Parathyroid adenoma (tissue), 2 donors: Measurements from ENCODE around the gene SLC23A3.
"Not testable (repeated sequence)": the region's sequence is repeated elsewhere in the genome, so short reads cannot be mapped to it uniquely, and the experiment has no call there.

ENCODE experiments used
- H2AFZ ChIP-seq: fragments of 300-600 bp; sonication (generic); one replicate; pipeline ENCODE4 v1.7.0; 2017; ENCODE audit warnings: antibody characterized with exemption, mild to moderate bottlenecking
- H3K27ac ChIP-seq: fragments of 300-600 bp; sonication (generic); one replicate; pipeline ENCODE4 v1.7.0; 2017
- H3K27me3 ChIP-seq: fragments of 300-600 bp; sonication (generic); one replicate; pipeline ENCODE4 v1.7.0; 2017; ENCODE audit warnings: low read length; ENCODE audit not compliant: control insufficient read depth, insufficient read depth
- H3K36me3 ChIP-seq: fragments of 300-600 bp; sonication (generic); one replicate; pipeline ENCODE4 v1.7.0; 2017; ENCODE audit warnings: low read length; ENCODE audit not compliant: control insufficient read depth, insufficient read depth
- H3K4me1 ChIP-seq: fragments of 300-600 bp; sonication (generic); one replicate; pipeline ENCODE4 v1.7.0; 2017; ENCODE audit warnings: control low read depth
- H3K4me2 ChIP-seq: fragments of 300-600 bp; sonication (generic); one replicate; pipeline ENCODE4 v1.7.0; 2017; ENCODE audit warnings: low read length
- H3K4me3 ChIP-seq: fragments of 300-600 bp; sonication (generic); one replicate; pipeline ENCODE4 v1.7.0; 2017; ENCODE audit warnings: low read depth, low read length
- H3K79me2 ChIP-seq: fragments of 300-600 bp; sonication (generic); one replicate; pipeline ENCODE4 v1.7.0; 2017; ENCODE audit warnings: control low read depth
- H3K9ac ChIP-seq: fragments of 300-600 bp; sonication (generic); one replicate; pipeline ENCODE4 v1.7.0; 2017; ENCODE audit warnings: mild to moderate bottlenecking
- H3K9me3 ChIP-seq: fragments of 300-600 bp; sonication (generic); one replicate; pipeline ENCODE4 v1.7.0; 2017; ENCODE audit warnings: low read length; ENCODE audit not compliant: control insufficient read depth
- TF ChIP-seq, protein P1 (sequence below): fragments of 300-600 bp; sonication (generic); IDR thresholded peaks from one replicate; pipeline ENCODE4 v1.7.0; 2017; ENCODE audit warnings: antibody characterized with exemption, mild to moderate bottlenecking
- donor health status: primary hyperparathyroidism.

The SLC23A3 gene

DNA sequence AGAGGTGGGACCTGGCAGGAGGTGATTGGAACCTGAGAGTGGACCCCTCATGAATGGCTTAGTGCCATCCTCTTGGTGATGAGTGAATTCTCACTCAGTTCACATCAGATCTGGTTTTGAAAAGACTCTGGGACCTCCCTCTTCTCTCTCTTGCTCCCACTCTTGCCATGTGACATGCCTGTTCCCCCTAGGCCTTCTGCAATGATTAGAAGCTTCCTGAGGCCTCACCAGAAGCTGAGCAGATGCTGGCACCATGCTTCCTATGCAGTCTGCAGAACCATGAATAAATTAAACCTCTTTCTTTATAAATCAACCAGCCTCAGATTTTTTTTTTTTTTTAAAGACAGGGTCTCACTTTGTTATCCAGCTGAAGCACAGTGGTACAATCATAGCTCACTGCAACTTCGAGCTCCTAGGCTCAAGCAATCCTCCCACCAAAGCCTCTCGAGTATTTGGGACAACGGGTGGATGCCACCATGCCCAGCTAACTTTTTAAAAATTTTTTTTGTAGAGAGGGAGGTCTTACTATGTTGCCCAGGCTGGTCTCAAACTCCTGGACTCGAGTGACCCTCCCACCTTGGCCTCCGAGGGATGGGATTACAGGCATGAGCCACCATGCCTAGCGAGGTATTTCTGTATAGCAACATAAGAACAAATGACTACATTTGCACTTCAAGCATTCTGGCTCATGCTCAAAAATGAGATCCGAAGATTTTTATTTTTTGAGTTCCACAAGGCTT, 34.8 kb upstream of the SLC23A3 start:
- Histone ChIP-seq H3K27me3 (no peaks in the 10 kb centered on the region), H3K27ac (no peak overlapping the region), H3K4me3 (no peak overlapping the region), H3K36me3 (no peaks in the 10 kb centered on the region), H3K79me2 (no peaks in the 10 kb centered on the region), H3K4me1 (peaks cover 19% of the 10 kb centered on the region), H3K9ac (no peak overlapping the region), H3K4me2 (no peak overlapping the region), H2AFZ (no peak overlapping the region), H3K9me3 (no peaks in the 10 kb centered on the region)
- TF ChIP-seq, protein P1, sequence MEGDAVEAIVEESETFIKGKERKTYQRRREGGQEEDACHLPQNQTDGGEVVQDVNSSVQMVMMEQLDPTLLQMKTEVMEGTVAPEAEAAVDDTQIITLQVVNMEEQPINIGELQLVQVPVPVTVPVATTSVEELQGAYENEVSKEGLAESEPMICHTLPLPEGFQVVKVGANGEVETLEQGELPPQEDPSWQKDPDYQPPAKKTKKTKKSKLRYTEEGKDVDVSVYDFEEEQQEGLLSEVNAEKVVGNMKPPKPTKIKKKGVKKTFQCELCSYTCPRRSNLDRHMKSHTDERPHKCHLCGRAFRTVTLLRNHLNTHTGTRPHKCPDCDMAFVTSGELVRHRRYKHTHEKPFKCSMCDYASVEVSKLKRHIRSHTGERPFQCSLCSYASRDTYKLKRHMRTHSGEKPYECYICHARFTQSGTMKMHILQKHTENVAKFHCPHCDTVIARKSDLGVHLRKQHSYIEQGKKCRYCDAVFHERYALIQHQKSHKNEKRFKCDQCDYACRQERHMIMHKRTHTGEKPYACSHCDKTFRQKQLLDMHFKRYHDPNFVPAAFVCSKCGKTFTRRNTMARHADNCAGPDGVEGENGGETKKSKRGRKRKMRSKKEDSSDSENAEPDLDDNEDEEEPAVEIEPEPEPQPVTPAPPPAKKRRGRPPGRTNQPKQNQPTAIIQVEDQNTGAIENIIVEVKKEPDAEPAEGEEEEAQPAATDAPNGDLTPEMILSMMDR: no peak

DNA sequence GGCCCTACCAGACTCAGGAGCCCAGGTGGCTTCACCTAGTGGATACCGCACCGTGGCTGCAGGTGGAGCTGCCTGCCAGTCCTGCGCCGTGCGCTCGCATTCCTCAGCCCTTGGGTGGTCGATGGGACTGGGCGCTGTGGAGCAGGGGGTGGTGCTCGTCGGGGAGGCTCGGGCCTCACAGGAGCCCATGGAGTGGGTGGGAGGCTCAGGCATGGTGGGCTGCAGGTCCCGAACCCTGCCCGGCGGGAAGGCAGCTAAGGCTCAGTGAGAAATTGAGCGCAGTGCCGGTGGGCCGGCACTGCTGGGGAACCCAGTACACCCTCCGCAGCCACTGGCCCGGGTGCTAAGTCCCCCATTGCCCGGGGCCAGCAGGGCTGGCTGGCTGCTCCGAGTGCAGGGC, 31.5 kb upstream of the SLC23A3 start:
- H3K27ac ChIP-seq, H3K27me3 ChIP-seq: not testable (repeated sequence)

DNA sequence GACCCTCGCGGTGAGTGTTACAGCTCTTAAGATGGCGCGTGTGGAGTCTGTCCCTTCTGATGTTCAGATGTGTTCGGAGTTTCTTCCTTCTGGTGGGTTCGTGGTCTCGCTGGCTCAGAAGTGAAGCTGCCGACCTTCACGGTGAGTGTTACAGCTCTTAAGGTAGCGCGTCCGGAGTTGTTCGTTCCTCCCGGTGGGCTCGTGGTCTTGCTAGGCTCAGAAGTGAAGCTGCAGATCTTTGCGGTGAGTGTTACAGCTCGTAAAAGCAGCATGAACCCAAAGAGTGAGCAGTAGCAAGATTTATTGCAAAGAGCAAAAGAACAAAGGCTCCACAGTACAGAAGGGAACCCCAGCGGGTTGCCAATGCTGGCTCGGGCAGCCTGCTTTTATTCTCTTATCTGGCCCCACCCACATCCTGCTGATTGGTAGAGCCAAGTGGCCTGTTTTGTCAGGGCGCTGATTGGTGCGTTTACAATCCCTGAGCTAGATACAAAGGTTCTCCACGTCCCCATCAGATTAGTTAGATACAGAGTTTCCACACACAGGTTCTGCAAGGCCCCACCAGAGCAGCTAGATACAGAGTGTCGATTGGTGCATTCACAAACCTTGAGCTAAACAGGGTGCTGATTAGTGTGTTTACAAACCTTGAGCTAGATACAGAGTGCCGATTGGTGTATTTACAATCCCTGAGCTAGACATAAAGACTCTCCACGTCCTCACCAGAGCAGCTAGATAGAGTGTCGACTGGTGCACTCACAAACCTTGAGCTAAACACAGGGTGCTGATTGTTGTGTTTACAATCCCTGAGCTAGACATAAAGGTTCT, 30.9 kb upstream of the SLC23A3 start:
- H3K79me2 ChIP-seq, H2AFZ ChIP-seq, H3K4me3 ChIP-seq, H3K9me3 ChIP-seq, H3K4me2 ChIP-seq, H3K27me3 ChIP-seq, H3K36me3 ChIP-seq, H3K9ac ChIP-seq, H3K27ac ChIP-seq, H3K4me1 ChIP-seq: not testable (repeated sequence)

More for the DNA sequence above, 31.5 kb upstream of the SLC23A3 start:
- H3K9me3 ChIP-seq, H3K9ac ChIP-seq, H3K36me3 ChIP-seq, H3K4me1 ChIP-seq, H3K4me2 ChIP-seq, H3K79me2 ChIP-seq, H3K4me3 ChIP-seq, H2AFZ ChIP-seq: not testable (repeated sequence)

DNA sequence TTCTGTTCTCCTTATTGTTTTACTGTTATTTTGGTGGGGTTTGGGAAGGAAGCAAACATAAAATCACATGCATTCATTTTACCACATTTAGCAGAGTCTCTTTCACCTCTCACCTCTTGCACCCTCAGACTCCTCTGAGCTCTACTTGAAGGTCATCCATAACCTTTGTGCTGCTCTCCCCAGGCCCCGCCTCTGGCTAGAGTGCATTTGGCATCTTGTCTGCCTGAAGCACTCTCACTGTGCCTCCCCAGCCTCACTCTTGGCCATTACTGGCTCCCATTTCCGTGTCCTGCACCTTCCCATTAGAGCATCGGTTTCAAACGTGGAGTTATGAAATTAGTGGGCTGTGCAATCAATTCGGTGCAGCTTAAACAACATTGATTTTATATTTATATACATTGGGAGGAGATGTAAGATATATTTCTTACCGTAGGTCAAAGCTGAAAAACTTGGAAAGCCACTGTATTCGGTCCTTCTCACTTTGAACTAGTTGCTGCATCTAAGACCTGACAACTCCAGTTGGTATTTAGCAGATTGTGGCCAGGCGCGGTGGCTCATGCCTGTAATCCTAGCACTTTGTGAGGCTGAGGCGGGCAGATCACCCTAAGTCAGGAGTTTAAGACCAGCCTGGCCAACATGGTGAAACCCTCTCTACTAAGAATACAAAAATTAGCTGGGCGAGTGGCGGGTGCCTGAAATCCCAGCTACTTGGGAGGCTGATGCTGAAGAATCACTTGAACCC, 29.8 kb upstream of the SLC23A3 start:
- peaks cover 4% of the 10 kb centered on the region for H3K4me1 ChIP-seq
- H3K79me2 ChIP-seq: no peaks in the 10 kb centered on the region
- no peaks in the 10 kb centered on the region for H3K36me3 ChIP-seq
- no peak overlapping the region for H3K9ac ChIP-seq
- no peak overlapping the region for H2AFZ ChIP-seq
- TF ChIP-seq, protein P1: no peak
- H3K27me3 ChIP-seq: no peaks in the 10 kb centered on the region
- no peak overlapping the region for H3K4me3 ChIP-seq
- H3K4me2 ChIP-seq: no peak overlapping the region
- H3K27ac ChIP-seq: no peak overlapping the region
- no peaks in the 10 kb centered on the region for H3K9me3 ChIP-seq

DNA sequence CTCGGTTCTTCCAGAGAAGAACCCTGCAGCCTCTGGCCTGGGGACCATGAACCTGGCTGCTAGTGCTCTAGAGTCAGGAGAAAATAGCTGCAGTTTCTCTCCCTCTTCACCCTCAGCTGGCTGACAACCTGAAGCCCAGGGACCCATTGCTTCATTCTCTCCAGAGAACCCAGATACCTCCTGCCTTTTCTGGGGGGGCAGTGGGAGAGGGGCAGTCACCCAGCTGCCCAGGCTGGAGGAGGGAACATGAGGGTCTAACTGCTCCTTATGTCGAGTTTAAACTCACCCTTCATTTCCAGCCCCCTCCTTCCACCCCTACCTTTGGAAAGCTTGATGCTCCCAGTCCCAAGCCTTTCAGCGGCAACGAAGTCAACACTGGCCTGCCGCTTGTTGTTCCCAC, 29.1 kb upstream of the SLC23A3 start:
- Histone ChIP-seq H3K27ac (no peak overlapping the region), H3K9ac (no peak overlapping the region), H3K4me1 (peaks cover 4% of the 10 kb centered on the region), H3K36me3 (no peaks in the 10 kb centered on the region), H3K4me2 (no peak overlapping the region), H3K27me3 (no peaks in the 10 kb centered on the region), H3K9me3 (no peaks in the 10 kb centered on the region), H2AFZ (no peak overlapping the region), H3K79me2 (no peaks in the 10 kb centered on the region), H3K4me3 (no peak overlapping the region)
- TF ChIP-seq, protein P1: no peak
